HCT116 (cell line): ENCODE results near the gene M1AP. TPM values are rescaled to one million over a fixed set of nuclear protein-coding genes. Genes with fewer than 3 reads are reported as not detected.

ENCODE experiments used
- ATAC-seq: fragments of 200-7000 bp; cut with Tn5 transposase; 2 replicates; pipeline ENCODE4 v1.9.1; 2020; ENCODE audit warnings: mild to moderate bottlenecking, moderate library complexity
- BruUV-seq: library from RNA; stranded (reverse); fragments of 400-500 nt; replicated peaks from 2 replicates; lab custom pipeline; 2021; lab: Mats Ljungman, UMichigan
- CTCF ChIA-PET: fragments of 300-600 bp; sonication (Branson Sonifier 250); formaldehyde crosslinking; loops from one replicate; lab custom pipeline; 2021; ENCODE audit warnings: antibody characterized with exemption; lab: Charles Lee
- POLR2A ChIA-PET: fragments of 300-600, 350-600 bp; sonication (Branson Sonifier 250); formaldehyde crosslinking; loops from one replicate; lab custom pipeline; 2021; ENCODE audit warnings: antibody characterized with exemption; lab: Charles Lee
- RAD21 ChIA-PET, 2 experiments: fragments of 300-600 bp; sonication (Branson Sonifier 250); formaldehyde crosslinking; loops; one replicate each; lab custom pipeline; 2023; ENCODE audit warnings: low total read pairs in 2 of 2; ENCODE audit not compliant: uncharacterized antibody in 2 of 2, unreplicated experiment in 2 of 2, low non-redundant PET in 1 of 2; lab: Charles Lee
- DNase-seq: peaks from one replicate; pipeline ENCODE4 v3.0.0-alpha.2; 2010; ENCODE audit warnings: low read depth, low spot score
- H2AFZ ChIP-seq: fragments of 200-600 bp; shearing (Covaris generic), sonication (generic); 2 replicates; pipeline ENCODE4 v1.6.1; 2017; ENCODE audit warnings: low read depth, mixed run types, mixed read lengths, antibody characterized with exemption, low read length; ENCODE audit not compliant: poor library complexity, severe bottlenecking
- H3K27ac ChIP-seq: 2 replicates; pipeline ENCODE4 v1.5.1; 2012; ENCODE audit warnings: low read depth, low read length
- H3K27me3 ChIP-seq: fragments of 200-600 bp; sonication (generic); 2 replicates; pipeline ENCODE4 v1.6.1; 2016; ENCODE audit warnings: mixed run types, low read length, mixed read lengths; ENCODE audit not compliant: insufficient read depth
- H3K36me3 ChIP-seq, 2 experiments: fragments of 200-500 bp in 1 of 2; fragments of 200-600 bp in 1 of 2; sonication (Bioruptor generic) in 1 of 2; sonication (generic) in 1 of 2; 2 replicates each; pipeline versions ENCODE4 v1.5.1 to v1.6.1; 2014 to 2016; ENCODE audit warnings: low read length in 2 of 2, inconsistent platforms in 1 of 2, mixed read lengths in 1 of 2, mixed run types in 1 of 2; ENCODE audit not compliant: insufficient read depth in 2 of 2, control insufficient read depth in 1 of 2
- H3K4me1 ChIP-seq, 2 experiments: fragments of 200-600 bp in 1 of 2; sonication (generic) in 1 of 2; 2 replicates each; pipeline versions ENCODE4 v1.5.1 to v1.6.1; 2012 to 2017; ENCODE audit warnings: low read length in 2 of 2, inconsistent platforms in 1 of 2, mild to moderate bottlenecking in 1 of 2, mixed read lengths in 1 of 2, mixed run types in 1 of 2, moderate library complexity in 1 of 2; ENCODE audit not compliant: insufficient read depth in 2 of 2, control insufficient read depth in 1 of 2
- H3K4me2 ChIP-seq: fragments of 200-600 bp; sonication (generic); 2 replicates; pipeline ENCODE4 v1.6.1; 2017; ENCODE audit warnings: mixed run types, low read length, mixed read lengths
- H3K4me3 ChIP-seq, 2 experiments: fragments of 200-600 bp in 1 of 2; sonication (generic) in 1 of 2; replicated peaks in 1 of 2; 2 replicates each; pipeline ENCODE4 v1.5.1; 2011 to 2016; ENCODE audit warnings: low read length in 2 of 2, control low read depth in 1 of 2, low read depth in 1 of 2, mild to moderate bottlenecking in 1 of 2, mixed read lengths in 1 of 2, mixed run types in 1 of 2
- H3K79me2 ChIP-seq: fragments of 200-600 bp; sonication (generic); 2 replicates; pipeline ENCODE4 v1.6.1; 2017; ENCODE audit warnings: mild to moderate bottlenecking, mixed run types, low read length, moderate library complexity, mixed read lengths; ENCODE audit not compliant: insufficient read depth
- H3K9ac ChIP-seq: fragments of 200-600 bp; sonication (generic); 2 replicates; pipeline ENCODE4 v1.6.1; 2016; ENCODE audit warnings: low read length, mixed read lengths
- H3K9me2 ChIP-seq: fragments of 200-600 bp; sonication (generic), shearing (Covaris generic); 2 replicates; pipeline ENCODE4 v1.6.1; 2017; ENCODE audit warnings: mixed run types, mild to moderate bottlenecking, moderate library complexity; ENCODE audit not compliant: insufficient read depth
- H3K9me3 ChIP-seq, 2 experiments: fragments of 200-500 bp in 1 of 2; fragments of 200-600 bp in 1 of 2; sonication (Bioruptor generic) in 1 of 2; sonication (generic) in 1 of 2; 2 replicates each; pipeline ENCODE4 v1.6.1; 2014 to 2017; ENCODE audit warnings: low read length in 2 of 2, mixed read lengths in 2 of 2, inconsistent platforms in 1 of 2, low read depth in 1 of 2, mild to moderate bottlenecking in 1 of 2, mixed run types in 1 of 2, moderate library complexity in 1 of 2; ENCODE audit not compliant: control insufficient read depth in 1 of 2, insufficient read depth in 1 of 2
- H4K20me1 ChIP-seq: fragments of 200-600 bp; sonication (generic), shearing (Covaris generic); 2 replicates; pipeline ENCODE4 v1.6.1; 2017; ENCODE audit warnings: mixed run types, mild to moderate bottlenecking, moderate library complexity; ENCODE audit not compliant: insufficient read depth
- CTCF ChIP-seq, 3 experiments: fragments of 200-600 bp in 1 of 3; sonication (generic) in 1 of 3; IDR thresholded peaks in 2 of 3; conservative IDR thresholded peaks in 1 of 3; 2 replicates each; pipeline ENCODE4 v1.5.1; 2012 to 2017; ENCODE audit warnings: low read depth in 2 of 3, low read length in 2 of 3, antibody characterized with exemption in 1 of 3, borderline replicate concordance in 1 of 3, control low read depth in 1 of 3, mild to moderate bottlenecking in 1 of 3, mixed read lengths in 1 of 3, mixed run types in 1 of 3, moderate library complexity in 1 of 3; ENCODE audit not compliant: insufficient read depth in 1 of 3
- EGR1 ChIP-seq: IDR thresholded peaks from 2 replicates; pipeline ENCODE4 v1.6.1; 2012; ENCODE audit warnings: low read depth
- ELF1 ChIP-seq: IDR thresholded peaks from 2 replicates; pipeline ENCODE4 v1.6.1; 2012; ENCODE audit warnings: low read depth, borderline replicate concordance
- EZH2 ChIP-seq: fragments of 200-600 bp; sonication (generic); IDR thresholded peaks from 2 replicates; pipeline ENCODE4 v1.6.1; 2017; ENCODE audit warnings: antibody characterized with exemption, mixed run types
- FOSL1 ChIP-seq: IDR thresholded peaks from 2 replicates; pipeline ENCODE4 v1.6.1; 2012; ENCODE audit warnings: low read depth
- POLR2A ChIP-seq: IDR thresholded peaks from 2 replicates; pipeline ENCODE4 v1.7.0; 2011; ENCODE audit warnings: borderline replicate concordance; ENCODE audit not compliant: insufficient read depth, insufficient read length; ENCODE audit errors: extremely low read depth
- POLR2AphosphoS5 ChIP-seq: IDR thresholded peaks from 2 replicates; pipeline ENCODE4 v1.6.1; 2011; ENCODE audit warnings: mild to moderate bottlenecking, low read depth, low read length, moderate library complexity
- RAD21 ChIP-seq: IDR thresholded peaks from 2 replicates; pipeline ENCODE4 v1.6.1; 2012; ENCODE audit warnings: low read depth, mild to moderate bottlenecking
- SIN3A ChIP-seq: IDR thresholded peaks from 2 replicates; pipeline ENCODE4 v1.6.1; 2012; ENCODE audit warnings: low read depth
- SP1 ChIP-seq: IDR thresholded peaks from 2 replicates; pipeline ENCODE4 v1.6.1; 2012; ENCODE audit warnings: low read depth
- ZNF274 ChIP-seq: fragments of 200-500 bp; sonication (Bioruptor generic); IDR thresholded peaks from 2 replicates; pipeline ENCODE4 v1.6.1; 2014; ENCODE audit warnings: mild to moderate bottlenecking, low read depth, low read length, inconsistent platforms
- intact Hi-C: fragments of 100-400 bp; cut with micrococcal nuclease; formaldehyde crosslinking; loops from 2 replicates; pipeline ENCODE4 v1.10.0; 2022
- total RNA-seq: library from RNA; stranded (reverse); gene quantifications from one replicate; pipeline ENCODE4 v1.2.1, GENCODE V29; 2021; ENCODE audit not compliant: unreplicated experiment
- TF ChIP-seq, protein P1 (sequence below): IDR thresholded peaks from 2 replicates; pipeline ENCODE4 v1.6.1; 2012
- TF ChIP-seq, protein P2 (sequence below): IDR thresholded peaks from 2 replicates; pipeline ENCODE4 v1.6.1; 2012

M1AP gene
- total RNA-seq, 1 experiment from 2014 or later, result 28.2 TPM

DNA sequence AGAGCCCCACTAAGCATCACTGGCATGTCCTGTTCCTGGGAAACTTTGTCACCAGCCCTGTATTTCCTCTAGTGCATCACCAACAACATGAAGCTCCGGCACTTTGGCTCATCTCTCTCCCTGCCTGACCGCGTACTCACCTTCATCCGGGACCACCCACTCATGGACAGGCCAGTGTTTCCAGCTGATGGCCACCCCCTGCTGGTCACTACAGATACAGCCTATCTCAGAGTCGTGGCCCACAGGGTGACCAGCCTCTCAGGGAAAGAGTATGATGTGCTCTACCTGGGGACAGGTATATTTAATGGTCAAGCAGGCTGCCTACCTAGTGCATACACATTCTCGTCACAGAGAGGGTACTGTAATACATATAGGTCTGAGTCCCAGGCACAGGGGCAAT is 27.0 kb upstream of the M1AP start:
- no TSS peak for BruUV-seq
- intact Hi-C loops, result no loop called here
- H4K20me1 ChIP-seq, result no peaks in the 10 kb centered on the region
- no peaks in the 10 kb centered on the region for H3K79me2 ChIP-seq
- no peak overlapping the region for H3K27ac ChIP-seq
- H3K9me2 ChIP-seq, result no peaks in the 10 kb centered on the region
- no peak overlapping the region for H3K4me2 ChIP-seq
- DNase-seq (no peak), ATAC-seq (peak; percentile 65; the same call in 1 of the 2 replicates)
- H3K4me1 ChIP-seq, result no peaks in the 10 kb centered on the region; a peak in 1 of 4 replicates
- ChIA-PET RAD21 (no interaction called here), CTCF (interaction anchor here (1.1 kb wide), 1 partner anchor 11 kb away, joined by 3 read pairs; no protein-coding TSS in a partner anchor), POLR2A (no interaction called here)
- TF ChIP-seq RAD21, result peak; percentile 44
- peak in 2 of 3 experiments; percentile 41 to 43; a peak in 4 of 6 replicates for TF ChIP-seq CTCF (IDR thresholded peaks at IDR 0.05 in 2 of 3, conservative IDR thresholded peaks at IDR 0.05 in 1 of 3; ENCODE audit: borderline replicate concordance in 1 of 3, insufficient read depth in 1 of 3, low read depth in 2 of 3, low read length in 2 of 3)
- TF ChIP-seq, protein P1, sequence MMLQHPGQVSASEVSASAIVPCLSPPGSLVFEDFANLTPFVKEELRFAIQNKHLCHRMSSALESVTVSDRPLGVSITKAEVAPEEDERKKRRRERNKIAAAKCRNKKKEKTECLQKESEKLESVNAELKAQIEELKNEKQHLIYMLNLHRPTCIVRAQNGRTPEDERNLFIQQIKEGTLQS, result no peak
- H3K36me3 ChIP-seq, result peaks cover 0 to 19% of the 10 kb centered on the region in 2 experiments; a peak in 2 of 4 replicates
- no peaks in the 10 kb centered on the region for H3K27me3 ChIP-seq
- H3K9ac ChIP-seq, result no peak overlapping the region
- no peak overlapping the region for H2AFZ ChIP-seq
- no peak overlapping the region for H3K4me3 ChIP-seq
- H3K9me3 ChIP-seq, result no peaks in the 10 kb centered on the region

GRCh38 chr2:74673826-74674528 is 25.8 kb upstream of the M1AP start:
- H3K27ac ChIP-seq, result no peak overlapping the region
- ATAC-seq (no peak), DNase-seq (no peak)
- POLR2A ChIA-PET, result no interaction called here
- no peaks in the 10 kb centered on the region for H3K9me3 ChIP-seq
- intact Hi-C loops, result no loop called here
- peaks cover 0 to 19% of the 10 kb centered on the region in 2 experiments; a peak in 2 of 4 replicates for H3K36me3 ChIP-seq
- H3K79me2 ChIP-seq, result no peaks in the 10 kb centered on the region
- H3K4me1 ChIP-seq, result no peaks in the 10 kb centered on the region; a peak in 1 of 4 replicates
- no peaks in the 10 kb centered on the region for H3K9me2 ChIP-seq
- H3K9ac ChIP-seq, result no peak overlapping the region
- H3K27me3 ChIP-seq, result no peaks in the 10 kb centered on the region
- no TSS peak for BruUV-seq
- no peaks in the 10 kb centered on the region for H4K20me1 ChIP-seq
- CTCF ChIA-PET, result no interaction called here
- no peak overlapping the region for H3K4me2 ChIP-seq
- no peak overlapping the region for H3K4me3 ChIP-seq
- no peak overlapping the region for H2AFZ ChIP-seq
- RAD21 ChIA-PET, result no interaction called here
- TF ChIP-seq POLR2A (no peak), POLR2AphosphoS5 (no peak), FOSL1 (no peak), EGR1 (no peak), ZNF274 (no peak), RAD21 (no peak), ELF1 (no peak), SIN3A (no peak), CTCF (IDR thresholded peaks at IDR 0.05 in 2 of 3, conservative IDR thresholded peaks at IDR 0.05 in 1 of 3; ENCODE audit: borderline replicate concordance in 1 of 3, insufficient read depth in 1 of 3, low read depth in 2 of 3, low read length in 2 of 3) (no peak), SP1 (no peak), EZH2 (no peak)
- TF ChIP-seq, protein P2, sequence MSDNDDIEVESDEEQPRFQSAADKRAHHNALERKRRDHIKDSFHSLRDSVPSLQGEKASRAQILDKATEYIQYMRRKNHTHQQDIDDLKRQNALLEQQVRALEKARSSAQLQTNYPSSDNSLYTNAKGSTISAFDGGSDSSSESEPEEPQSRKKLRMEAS, result no peak
